Keratinocyte (primary cell): ENCODE measurements around the gene TRIM9. TPM values are rescaled to one million over a fixed set of nuclear protein-coding genes. Genes with fewer than 3 reads are reported as not detected.

Experiments
- DNase-seq: peaks from one replicate; pipeline ENCODE4 v3.0.0-alpha.2; 2011; ENCODE audit warnings: low read depth, missing footprints, low spot score
- FAIRE-seq: peaks from 2 replicates; lab custom pipeline; 2011; peaks lifted over from hg19 to GRCh38; lab: Jason Lieb, UNC
- H2AFZ ChIP-seq: 2 replicates; pipeline ENCODE4 v1.6.0; 2012; ENCODE audit warnings: low read length, control low read depth, inconsistent platforms; ENCODE audit not compliant: control insufficient read depth
- H3K27ac ChIP-seq: 2 replicates; pipeline ENCODE4 v1.5.1; 2011; ENCODE audit warnings: low read length; ENCODE audit not compliant: control insufficient read depth, insufficient read depth
- H3K27me3 ChIP-seq: 3 replicates; pipeline ENCODE4 v1.6.0; 2011; ENCODE audit warnings: low read length; ENCODE audit not compliant: control insufficient read depth, insufficient read depth; ENCODE audit errors: extremely low read depth
- H3K36me3 ChIP-seq, 2 experiments: 2 replicates in 1 of 2; 3 replicates in 1 of 2; pipeline ENCODE4 v1.5.1; 2011; ENCODE audit warnings: low read length in 2 of 2, mild to moderate bottlenecking in 1 of 2; ENCODE audit not compliant: control insufficient read depth in 2 of 2, insufficient read depth in 2 of 2; ENCODE audit errors: extremely low read depth in 1 of 2
- H3K4me1 ChIP-seq: 3 replicates; pipeline ENCODE4 v1.5.1; 2011; ENCODE audit warnings: low read length; ENCODE audit not compliant: control insufficient read depth, insufficient read depth; ENCODE audit errors: extremely low read depth
- H3K4me2 ChIP-seq: 3 replicates; pipeline ENCODE4 v1.6.0; 2011; ENCODE audit warnings: low read depth, low read length; ENCODE audit not compliant: control insufficient read depth, insufficient read depth; ENCODE audit errors: extremely low read depth
- H3K4me3 ChIP-seq, 3 experiments: fragments of 200-600 bp in 1 of 3; sonication (generic) in 1 of 3; 2 replicates in 2 of 3; 3 replicates in 1 of 3; pipeline ENCODE4 v1.5.1; 2011 to 2016; ENCODE audit warnings: low read length in 3 of 3, mild to moderate bottlenecking in 3 of 3, control low read depth in 2 of 3, inconsistent platforms in 1 of 3, low read depth in 1 of 3, mixed read lengths in 1 of 3, mixed run types in 1 of 3, moderate library complexity in 1 of 3; ENCODE audit not compliant: control insufficient read depth in 2 of 3, insufficient read depth in 2 of 3; ENCODE audit errors: extremely low read depth in 1 of 3
- H3K79me2 ChIP-seq: 2 replicates; pipeline ENCODE4 v1.6.0; 2012; ENCODE audit warnings: low read length; ENCODE audit not compliant: control insufficient read depth, insufficient read depth
- H3K9ac ChIP-seq: 3 replicates; pipeline ENCODE4 v1.6.0; 2011; ENCODE audit warnings: low read length; ENCODE audit not compliant: control insufficient read depth, insufficient read depth; ENCODE audit errors: extremely low read depth
- H3K9me1 ChIP-seq: 3 replicates; pipeline ENCODE4 v1.6.0; 2011; ENCODE audit warnings: low read length; ENCODE audit not compliant: control insufficient read depth, insufficient read depth; ENCODE audit errors: extremely low read depth
- H3K9me3 ChIP-seq: 2 replicates; pipeline ENCODE4 v1.5.1; 2012; ENCODE audit warnings: low read depth, low read length; ENCODE audit not compliant: control insufficient read depth
- H4K20me1 ChIP-seq: 3 replicates; pipeline ENCODE4 v1.6.0; 2011; ENCODE audit warnings: low read length; ENCODE audit not compliant: control insufficient read depth, insufficient read depth; ENCODE audit errors: extremely low read depth
- EZH2 ChIP-seq: IDR thresholded peaks from one replicate; pipeline ENCODE4 v1.6.1; 2012; ENCODE audit warnings: inconsistent platforms, mild to moderate bottlenecking, low read length, moderate library complexity
- dilution Hi-C: fragments of 300-500 bp; cut with MboI; formaldehyde crosslinking; loops from one replicate; pipeline ENCODE4 v1.7.0; 2020; ENCODE audit warnings: low sequenced_read_pairs; ENCODE audit not compliant: extremely low pct_ligation_motif_present
- polyA plus RNA-seq, 5 experiments: library from polyadenylated mRNA; depleted of rRNA in 3 of 5; stranded (reverse) in 3 of 5; stranded (forward) in 1 of 5; unstranded in 1 of 5; fragments of >200 nt; gene quantifications; 1 replicate in 1 of 5; 2 replicates in 3 of 5; 3 replicates in 1 of 5; pipeline versions ENCODE4 v1.2.1 to v1.2.3, GENCODE V29; 2011 to 2012; ENCODE audit warnings: missing spikeins in 2 of 5, low read depth in 1 of 5, low replicate concordance in 1 of 5
- TF ChIP-seq, protein P1 (sequence below), 3 experiments: IDR thresholded peaks in 1 of 3; conservative IDR thresholded peaks in 1 of 3; optimal IDR thresholded peaks in 1 of 3; 2 replicates in 2 of 3; 3 replicates in 1 of 3; pipeline versions ENCODE3 to v1.5.1; 2011; ENCODE audit warnings: low read length in 3 of 3, mild to moderate bottlenecking in 3 of 3, moderate library complexity in 2 of 3, control low read depth in 1 of 3, inconsistent platforms in 1 of 3; ENCODE audit not compliant: insufficient read depth in 2 of 3; ENCODE audit errors: extremely low read depth in 1 of 3

TRIM9 gene
- polyA plus RNA-seq, 1 donor (not counting 4 experiments of a cell fraction or from before 2014, with no cell fraction given), result 0.04 TPM

- FAIRE-seq (no peak), DNase-seq (no peak)
- no peak overlapping the region for H2AFZ ChIP-seq
- H4K20me1 ChIP-seq, result no peaks in the 10 kb centered on the region
- no peak for TF ChIP-seq EZH2
- TF ChIP-seq, protein P1, sequence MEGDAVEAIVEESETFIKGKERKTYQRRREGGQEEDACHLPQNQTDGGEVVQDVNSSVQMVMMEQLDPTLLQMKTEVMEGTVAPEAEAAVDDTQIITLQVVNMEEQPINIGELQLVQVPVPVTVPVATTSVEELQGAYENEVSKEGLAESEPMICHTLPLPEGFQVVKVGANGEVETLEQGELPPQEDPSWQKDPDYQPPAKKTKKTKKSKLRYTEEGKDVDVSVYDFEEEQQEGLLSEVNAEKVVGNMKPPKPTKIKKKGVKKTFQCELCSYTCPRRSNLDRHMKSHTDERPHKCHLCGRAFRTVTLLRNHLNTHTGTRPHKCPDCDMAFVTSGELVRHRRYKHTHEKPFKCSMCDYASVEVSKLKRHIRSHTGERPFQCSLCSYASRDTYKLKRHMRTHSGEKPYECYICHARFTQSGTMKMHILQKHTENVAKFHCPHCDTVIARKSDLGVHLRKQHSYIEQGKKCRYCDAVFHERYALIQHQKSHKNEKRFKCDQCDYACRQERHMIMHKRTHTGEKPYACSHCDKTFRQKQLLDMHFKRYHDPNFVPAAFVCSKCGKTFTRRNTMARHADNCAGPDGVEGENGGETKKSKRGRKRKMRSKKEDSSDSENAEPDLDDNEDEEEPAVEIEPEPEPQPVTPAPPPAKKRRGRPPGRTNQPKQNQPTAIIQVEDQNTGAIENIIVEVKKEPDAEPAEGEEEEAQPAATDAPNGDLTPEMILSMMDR (optimal IDR thresholded peaks at IDR 0.05 in 1 of 3, IDR thresholded peaks at IDR 0.05 in 1 of 3, conservative IDR thresholded peaks at IDR 0.05 in 1 of 3; ENCODE audit: extremely low read depth in 1 of 3, insufficient read depth in 2 of 3, low read length in 3 of 3), result no peak
- dilution Hi-C loops, result no loop called here
- no peak overlapping the region for H3K4me3 ChIP-seq
- H3K9ac ChIP-seq, result no peak overlapping the region
- H3K9me3 ChIP-seq, result no peaks in the 10 kb centered on the region
- no peak overlapping the region for H3K27ac ChIP-seq
- no peak overlapping the region for H3K4me2 ChIP-seq
- no peaks in the 10 kb centered on the region for H3K36me3 ChIP-seq
- no peaks in the 10 kb centered on the region for H3K4me1 ChIP-seq
- no peaks in the 10 kb centered on the region for H3K79me2 ChIP-seq
- H3K27me3 ChIP-seq, result peaks cover 10% of the 10 kb centered on the region
- no peaks in the 10 kb centered on the region for H3K9me1 ChIP-seq
Measured at GRCh38 chr14:51070726-51071125, 24.2 kb downstream of the TRIM9 start.

DNA sequence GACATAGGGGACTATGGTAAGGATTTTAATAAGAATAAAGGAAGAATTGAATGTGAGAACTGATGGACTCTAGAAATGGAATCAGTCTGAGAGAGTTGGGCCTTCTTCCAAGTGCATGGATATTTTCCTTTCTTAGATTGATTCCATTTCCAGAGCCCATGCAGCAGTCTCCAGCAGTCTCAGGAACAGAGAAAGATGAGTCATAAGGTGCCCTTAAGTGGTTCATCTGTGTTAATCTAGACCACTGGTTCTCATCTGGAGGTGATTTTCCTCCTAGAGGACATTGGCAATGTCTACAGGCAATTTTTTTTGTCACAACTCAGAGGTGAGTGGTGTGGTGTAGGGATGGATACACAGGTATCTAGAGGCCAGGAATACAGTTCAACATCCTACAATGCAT is 25.9 kb downstream of the TRIM9 start:
- Histone ChIP-seq H3K4me3 (no peak overlapping the region), H3K9ac (no peak overlapping the region), H3K79me2 (no peaks in the 10 kb centered on the region), H3K9me3 (no peaks in the 10 kb centered on the region), H3K36me3 (no peaks in the 10 kb centered on the region), H3K4me1 (no peaks in the 10 kb centered on the region), H3K9me1 (no peaks in the 10 kb centered on the region), H3K4me2 (no peak overlapping the region), H3K27ac (no peak overlapping the region), H3K27me3 (peaks cover 10% of the 10 kb centered on the region), H4K20me1 (no peaks in the 10 kb centered on the region), H2AFZ (no peak overlapping the region)
- dilution Hi-C loops, result no loop called here
- no peak for FAIRE-seq
- TF ChIP-seq EZH2, result no peak
- TF ChIP-seq, protein P1 (optimal IDR thresholded peaks at IDR 0.05 in 1 of 3, IDR thresholded peaks at IDR 0.05 in 1 of 3, conservative IDR thresholded peaks at IDR 0.05 in 1 of 3; ENCODE audit: extremely low read depth in 1 of 3, insufficient read depth in 2 of 3, low read length in 3 of 3), result no peak
- DNase-seq, result no peak
